Heart left ventricle (tissue), 16 donors: ENCODE results near the gene PTPRN2. TPM values are rescaled to one million over a fixed set of nuclear protein-coding genes. Genes with fewer than 3 reads are reported as not detected.

Experiments
- ATAC-seq, 4 donors: fragments of 200-7000 bp; cut with Tn5 transposase; one replicate each; pipeline ENCODE4 v1.9.1; 2020 to 2022; ENCODE audit warnings: moderate library complexity in 4 of 4, mild to moderate bottlenecking in 3 of 4, moderate number of reproducible peaks in 1 of 4
- DNase-seq, 5 donors: peaks; one replicate each; pipeline ENCODE4 v3.0.0-alpha.2; 2020
- H3K27ac ChIP-seq, 12 donors: fragments of 200-600 bp; sonication (generic) in 4 of 12; one replicate each; pipeline versions ENCODE4 v1.5.0 to v1.8.0; 2016 to 2022; ENCODE audit warnings: mild to moderate bottlenecking in 2 of 12
- H3K27me3 ChIP-seq, 9 donors: fragments of 200-600 bp; sonication (generic) in 2 of 9; one replicate each; pipeline versions ENCODE4 v1.5.1 to v1.8.0; 2016 to 2022; ENCODE audit warnings: mild to moderate bottlenecking in 3 of 9
- H3K36me3 ChIP-seq, 9 donors: fragments of 200-600 bp; sonication (generic) in 2 of 9; one replicate each; pipeline versions ENCODE4 v1.5.0 to v1.8.0; 2018 to 2022; ENCODE audit warnings: mild to moderate bottlenecking in 2 of 9
- H3K4me1 ChIP-seq, 12 donors: fragments of 200-600 bp; sonication (generic) in 4 of 12; one replicate each; pipeline versions ENCODE4 v1.5.0 to v1.8.0; 2016 to 2022; ENCODE audit warnings: mild to moderate bottlenecking in 3 of 12
- H3K4me3 ChIP-seq, 12 donors: fragments of 200-600 bp; sonication (generic) in 4 of 12; one replicate each; pipeline versions ENCODE4 v1.5.0 to v1.8.0; 2017 to 2022; ENCODE audit warnings: mild to moderate bottlenecking in 9 of 12, moderate library complexity in 4 of 12
- H3K9me3 ChIP-seq, 12 donors: fragments of 200-600 bp; sonication (generic) in 4 of 12; one replicate each; pipeline versions ENCODE4 v1.5.0 to v1.8.0; 2016 to 2022; ENCODE audit warnings: mild to moderate bottlenecking in 1 of 12
- POLR2A ChIP-seq, 2 donors: fragments of 450-650 bp; IDR thresholded peaks; one replicate each; pipeline ENCODE4 v1.6.1; 2017; ENCODE audit warnings: antibody characterized with exemption in 2 of 2, mild to moderate bottlenecking in 2 of 2, moderate library complexity in 2 of 2
- WGBS, 4 donors: extraction: QIAGEN DNeasy Blood & Tissue Kit in 2 of 4; methylation state at CpG; one replicate each; pipeline versions ENCODE4 v1.1.5 to v1.1.7; 2013 to 2018; 5-methylcytosine and 5-hydroxymethylcytosine counted together
- intact Hi-C, 10 donors: fragments of 100-400 bp; cut with DNase I; formaldehyde crosslinking; loops; one replicate each; pipeline versions ENCODE4 v1.11.1 to v1.14.2; 2022
- polyA plus RNA-seq, 2 donors: library from polyadenylated mRNA; stranded (reverse); fragments of 200-250 nt; gene quantifications; one replicate each; pipeline ENCODE4 v1.2.3, GENCODE V29; 2013
- total RNA-seq, 9 donors: library from RNA; depleted of rRNA in 2 of 9; stranded (reverse); fragments of >200 nt in 2 of 9; fragmentation: NEBNext Ultra II Directional in 3 of 9; extraction: Animal tissue kit (Norgen Biotek cat#: 25700) in 3 of 9; gene quantifications; one replicate each; pipeline versions ENCODE4 v1.1.0 to v1.2.4, GENCODE V29; 2016 to 2023
- TF ChIP-seq, protein P1 (sequence below), 12 donors: fragments of 200-600 bp; sonication (generic) in 4 of 12; IDR thresholded peaks; one replicate each; pipeline versions ENCODE4 v1.5.0 to v1.8.0; 2018 to 2022; ENCODE audit warnings: antibody characterized with exemption in 12 of 12, mild to moderate bottlenecking in 5 of 12
- donor health status: ischemic (EF 13 %, LVEDD 7.1; RV severe dilation, severe dysfunction).
- donor health status: healthy with polysubstance abuse.
- donor health status: DM: no; HTN: yes; CAD: no.
- donor health status: DM: no; HTN: no; CAD: no.
- donor health status: ischemic (EF 25% LVEDD 6.9; RV normal size, moderate dysfunction).
- donor health status: ischemic (EF 25% LVEDD 5.7; RV mildly dilated, moderate dysfunction).
- donor health status: healthy.
- donor health status: DM: yes; HTN: yes; CAD: no.
- donor health status: ischemic (EF 35%, LVEDD 5.7; RV mildly dilated, moderate dysfunction).
- donor health status: nonischemic (EF 11% LVEDD 7.7; RV severe dilation, severe dysfunction).
- donor health status: DM: yes; HTN: yes; CAD: no.
- donor health status: PGD.
- donor health status: ischemic (EF 29% LVEDD 5.4; RV normal size, mild dysfunction).
- donor health status: nonischemic (EF 23%, LVEDD 6.1; RV moderate dilation, normal function).

The PTPRN2 gene
- total and polyA plus RNA-seq, 11 donors: 0.61 to 2.3 (median 1.3) TPM

DNA sequence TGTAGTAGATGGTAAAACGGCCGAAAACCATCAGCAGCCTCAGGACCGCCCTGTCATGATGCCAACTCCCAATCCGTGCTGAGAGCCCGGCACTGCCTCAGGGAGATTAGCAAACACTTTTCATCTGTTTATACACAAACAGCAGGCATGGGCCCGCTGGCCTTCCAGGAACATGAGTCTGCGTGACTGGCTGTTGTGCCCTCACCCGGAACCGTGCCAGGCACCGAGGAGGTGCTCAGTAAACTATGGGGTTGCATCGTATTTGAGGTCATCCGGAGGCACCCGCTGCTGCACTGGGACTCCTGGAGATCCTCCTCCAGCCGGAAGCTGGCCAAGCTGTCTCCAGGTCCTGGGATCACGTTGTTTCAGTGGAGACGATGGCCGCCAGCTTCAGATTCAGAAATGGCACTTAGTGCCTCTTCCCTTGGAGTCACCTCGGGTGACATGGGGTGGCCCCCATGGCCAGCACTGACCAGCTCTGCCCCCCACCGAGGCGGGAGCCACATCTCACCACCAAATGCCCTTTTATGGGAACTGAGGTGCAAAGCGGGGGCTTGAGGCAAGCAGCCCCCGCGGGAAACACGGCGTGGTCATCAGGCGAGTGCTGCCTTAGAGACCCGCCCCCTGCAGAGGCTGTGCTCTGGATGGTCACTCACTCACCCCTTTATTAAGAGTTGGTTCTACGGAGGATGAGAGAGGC, 585.9 kb downstream of the PTPRN2 start:
- Histone ChIP-seq H3K27ac (no peak overlapping the region), H3K36me3 (no peaks in the 10 kb centered on the region), H3K4me3 (no peak overlapping the region), H3K27me3 (peaks cover 0 to 11% (median 0%) of the 10 kb centered on the region in 9 donors), H3K4me1 (peaks cover 0 to 9% (median 4%) of the 10 kb centered on the region in 12 donors), H3K9me3 (no peaks in the 10 kb centered on the region)
- TF ChIP-seq POLR2A (IDR thresholded peaks at IDR 0.05): no peak
- TF ChIP-seq, protein P1, sequence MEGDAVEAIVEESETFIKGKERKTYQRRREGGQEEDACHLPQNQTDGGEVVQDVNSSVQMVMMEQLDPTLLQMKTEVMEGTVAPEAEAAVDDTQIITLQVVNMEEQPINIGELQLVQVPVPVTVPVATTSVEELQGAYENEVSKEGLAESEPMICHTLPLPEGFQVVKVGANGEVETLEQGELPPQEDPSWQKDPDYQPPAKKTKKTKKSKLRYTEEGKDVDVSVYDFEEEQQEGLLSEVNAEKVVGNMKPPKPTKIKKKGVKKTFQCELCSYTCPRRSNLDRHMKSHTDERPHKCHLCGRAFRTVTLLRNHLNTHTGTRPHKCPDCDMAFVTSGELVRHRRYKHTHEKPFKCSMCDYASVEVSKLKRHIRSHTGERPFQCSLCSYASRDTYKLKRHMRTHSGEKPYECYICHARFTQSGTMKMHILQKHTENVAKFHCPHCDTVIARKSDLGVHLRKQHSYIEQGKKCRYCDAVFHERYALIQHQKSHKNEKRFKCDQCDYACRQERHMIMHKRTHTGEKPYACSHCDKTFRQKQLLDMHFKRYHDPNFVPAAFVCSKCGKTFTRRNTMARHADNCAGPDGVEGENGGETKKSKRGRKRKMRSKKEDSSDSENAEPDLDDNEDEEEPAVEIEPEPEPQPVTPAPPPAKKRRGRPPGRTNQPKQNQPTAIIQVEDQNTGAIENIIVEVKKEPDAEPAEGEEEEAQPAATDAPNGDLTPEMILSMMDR (IDR thresholded peaks at IDR 0.05): no peak
- intact Hi-C loops: no loop called here
- 82 to 89% (median 87%) methylated on average over 21 to 28 of the region's 28 CpGs for WGBS, 4 donors
- peak in 1 of 5 donors; percentile 53 for DNase-seq
- ATAC-seq: no peak

DNA sequence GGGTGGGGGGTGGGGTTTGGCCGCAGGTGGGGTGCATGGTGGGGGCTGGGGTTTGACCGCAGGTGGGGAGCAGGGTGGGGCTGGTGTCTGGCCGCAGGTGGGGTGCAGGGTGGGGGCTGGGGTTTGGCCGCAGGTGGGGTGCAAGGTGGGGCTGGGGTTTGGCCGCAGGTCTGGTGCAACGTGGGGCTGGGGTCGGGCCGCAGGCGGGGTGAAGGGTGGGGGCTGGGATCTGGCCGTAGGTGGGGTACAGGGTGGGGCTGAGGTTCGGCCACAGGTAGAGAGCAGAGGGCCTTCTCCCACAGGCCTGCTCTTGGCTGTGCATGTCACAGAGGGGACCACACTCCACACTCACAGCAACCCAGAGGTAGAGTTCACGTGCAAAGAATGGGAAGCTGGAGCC, 586.6 kb downstream of the PTPRN2 start:
- TF ChIP-seq, protein P1 (IDR thresholded peaks at IDR 0.05): no peak
- TF ChIP-seq POLR2A (IDR thresholded peaks at IDR 0.05): no peak
- DNase-seq (peak in 1 of 5 donors; percentile 24), ATAC-seq (no peak)
- Histone ChIP-seq H3K4me1 (peaks cover 0 to 9% (median 4%) of the 10 kb centered on the region in 12 donors), H3K9me3 (peaks cover 0 to 1% (median 0%) of the 10 kb centered on the region in 12 donors), H3K27ac (no peak overlapping the region), H3K4me3 (no peak overlapping the region), H3K36me3 (no peaks in the 10 kb centered on the region), H3K27me3 (peaks cover 0 to 14% (median 0%) of the 10 kb centered on the region in 9 donors)
- 84 to 91% (median 89%) methylated on average over 8 to 10 of the region's 12 CpGs for WGBS, 4 donors
- intact Hi-C loops: no loop called here

DNA sequence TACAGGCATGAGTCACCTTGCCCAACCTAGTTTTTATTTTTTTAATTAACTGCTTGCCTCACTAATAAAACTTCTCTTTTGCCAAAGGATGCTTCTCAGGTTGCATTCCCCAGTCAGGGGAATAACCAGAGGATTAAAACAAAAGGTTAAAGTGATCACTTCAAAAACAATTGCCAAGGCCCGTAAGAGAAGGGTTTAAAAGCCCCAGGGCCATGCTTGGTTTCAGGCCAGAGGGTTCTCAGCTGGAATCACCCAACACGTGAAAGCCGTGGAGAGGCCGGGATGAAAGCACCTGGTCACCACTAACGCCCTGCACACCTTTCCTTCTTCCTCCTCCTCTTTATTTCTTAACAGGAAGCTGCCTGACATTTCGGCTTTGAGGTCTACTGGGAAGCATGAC, 587.5 kb downstream of the PTPRN2 start:
- H3K4me1 ChIP-seq: peaks cover 0 to 9% (median 4%) of the 10 kb centered on the region in 12 donors
- TF ChIP-seq POLR2A (IDR thresholded peaks at IDR 0.05): no peak
- TF ChIP-seq, protein P1 (IDR thresholded peaks at IDR 0.05): no peak
- no peak for ATAC-seq
- intact Hi-C loops: no loop called here
- H3K9me3 ChIP-seq: peaks cover 0 to 7% (median 0%) of the 10 kb centered on the region in 12 donors
- H3K27ac ChIP-seq: no peak overlapping the region
- H3K36me3 ChIP-seq: no peaks in the 10 kb centered on the region
- H3K27me3 ChIP-seq: peaks cover 0 to 20% (median 0%) of the 10 kb centered on the region in 9 donors
- H3K4me3 ChIP-seq: no peak overlapping the region
- DNase-seq: no peak
- WGBS, 4 donors: 67 to 74% (median 71%) methylated on average over 6 of the region's 6 CpGs

DNA sequence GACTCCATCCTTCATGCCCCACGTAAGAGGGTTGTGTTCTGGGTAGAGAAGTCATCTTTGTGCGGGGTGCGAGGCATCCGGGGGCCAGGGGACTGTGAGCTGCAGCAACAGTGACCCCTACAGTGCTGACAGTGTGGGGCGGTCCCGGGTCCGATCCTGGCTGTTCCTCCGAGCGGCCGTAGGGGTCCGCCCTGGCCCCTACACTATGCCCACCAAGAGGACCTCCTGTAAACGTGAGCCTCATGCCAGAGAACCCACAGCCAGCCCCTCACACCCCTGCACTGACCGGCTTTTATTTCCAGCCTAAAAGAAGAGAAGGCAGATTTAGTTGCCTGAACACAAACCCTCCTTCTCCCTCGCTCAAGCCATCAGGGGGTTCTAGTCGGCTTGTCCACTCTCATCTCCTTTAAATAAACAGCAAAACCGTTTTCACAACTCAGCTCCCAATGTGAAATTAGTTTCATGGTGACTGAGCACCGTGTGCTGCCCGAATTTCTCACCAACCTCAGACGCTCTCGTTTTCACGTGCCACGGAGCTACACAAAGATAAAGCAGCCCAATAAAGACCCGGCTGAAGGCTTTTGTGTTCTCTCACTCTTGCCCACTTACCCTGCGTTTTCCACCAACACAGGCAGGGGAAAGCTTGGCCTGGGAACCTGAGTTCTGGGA, 588.6 kb downstream of the PTPRN2 start:
- Histone ChIP-seq H3K9me3 (peaks cover 0 to 7% (median 0%) of the 10 kb centered on the region in 12 donors), H3K4me3 (no peak overlapping the region), H3K27me3 (peaks cover 0 to 20% (median 0%) of the 10 kb centered on the region in 9 donors), H3K36me3 (no peaks in the 10 kb centered on the region), H3K4me1 (peaks cover 0 to 4% (median 0%) of the 10 kb centered on the region in 12 donors), H3K27ac (no peak overlapping the region)
- no peak for TF ChIP-seq POLR2A (IDR thresholded peaks at IDR 0.05)
- TF ChIP-seq, protein P1 (IDR thresholded peaks at IDR 0.05): no peak
- WGBS, 4 donors: 67 to 70% (median 68%) methylated on average over 23 to 24 of the region's 24 CpGs
- ATAC-seq (no peak), DNase-seq (peak in 1 of 5 donors; percentile 25)
- intact Hi-C loops: no loop called here
